ENCODE measurements around the gene PROS1.
A peak's percentile ranks its signal among the peaks of the same experiment; 100 is the strongest.
"Not testable (repeated sequence)": the region's sequence is repeated elsewhere in the genome, so short reads cannot be mapped to it uniquely, and the experiment has no call there.

The PROS1 gene

DNA sequence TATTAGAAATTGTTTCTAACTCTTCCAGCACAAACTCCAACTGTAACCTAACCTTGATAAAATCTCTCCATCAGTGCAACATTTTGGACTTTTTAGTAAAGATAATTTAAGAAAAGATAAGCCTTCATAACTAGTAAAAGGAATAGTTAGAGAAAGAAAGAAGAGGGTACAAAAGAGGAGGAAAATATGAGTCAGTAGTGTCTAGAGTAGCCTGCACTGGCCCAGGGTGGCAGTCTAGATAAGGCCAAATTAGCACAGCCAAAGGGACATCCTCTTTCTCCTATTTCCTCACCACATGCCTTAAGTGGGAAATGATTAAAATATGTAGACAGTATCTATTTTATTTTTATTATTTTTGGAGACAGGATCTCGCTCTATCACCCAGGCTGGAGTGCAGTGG is 3.7 kb downstream of the PROS1 start:
- DNase-seq (ENCODE audit: low read depth): no peak

DNA sequence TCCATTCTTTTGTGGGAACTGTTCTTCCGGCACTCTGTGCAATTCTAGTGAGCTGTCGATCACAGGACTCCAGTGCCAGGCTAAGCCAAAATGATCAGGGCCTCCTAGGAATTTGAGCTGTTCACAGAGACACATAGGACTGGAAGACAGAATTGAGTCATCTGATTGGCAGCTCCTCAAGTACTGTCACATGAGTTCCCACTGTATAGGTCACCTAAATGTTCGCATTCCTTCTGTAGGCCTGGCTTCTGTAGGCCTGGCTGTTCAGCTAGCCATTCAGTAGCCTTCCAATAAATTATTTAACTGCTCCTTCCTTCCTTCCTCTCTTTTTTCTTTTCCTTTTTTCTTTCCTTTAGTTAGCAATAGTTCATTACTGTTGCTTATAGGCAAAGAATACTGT is 4.3 kb downstream of the PROS1 start:
- DNase-seq (ENCODE audit: low read depth): peak; percentile 62

DNA sequence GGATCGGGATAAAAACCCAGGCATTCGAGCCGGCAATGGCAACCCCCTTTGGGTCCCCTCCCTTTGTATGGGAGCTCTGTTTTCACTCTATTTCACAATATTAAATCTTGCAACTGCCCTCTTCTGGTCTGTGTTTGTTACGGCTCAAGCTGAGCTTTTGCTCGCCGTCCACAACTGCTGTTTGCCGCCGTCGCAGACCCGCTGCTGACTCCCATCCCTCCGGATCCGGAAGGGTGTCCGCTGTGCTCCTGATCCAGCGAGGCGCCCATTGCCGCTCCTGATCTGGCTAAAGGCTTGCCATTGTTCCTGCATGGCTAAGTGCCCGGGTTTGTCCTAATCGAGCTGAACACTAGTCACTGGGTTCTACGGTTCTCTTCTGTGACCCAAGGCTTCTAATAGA is 8.6 kb downstream of the PROS1 start:
- not testable (repeated sequence) for DNase-seq (ENCODE audit: low read depth)

DNA sequence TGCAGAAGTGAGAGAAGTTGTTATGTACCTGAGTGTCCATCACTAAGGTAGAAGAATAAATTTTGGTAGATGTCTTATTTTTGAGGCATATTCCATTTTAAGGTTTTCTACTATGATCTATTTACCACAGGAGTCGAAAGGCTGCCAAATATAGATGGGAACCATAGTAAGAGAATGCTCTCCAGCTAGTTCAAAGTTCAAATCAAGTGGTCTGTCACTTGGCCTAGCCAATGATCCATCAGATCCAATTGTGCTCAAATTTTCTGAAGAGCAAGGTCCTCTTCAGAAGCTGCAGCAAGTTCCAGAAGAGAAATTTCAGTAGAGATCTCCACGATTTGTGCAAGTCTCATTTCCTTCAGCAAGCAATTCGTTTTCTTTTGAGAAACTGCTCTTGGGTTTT is 10.9 kb downstream of the PROS1 start:
- no peak for DNase-seq (ENCODE audit: low read depth)

DNA sequence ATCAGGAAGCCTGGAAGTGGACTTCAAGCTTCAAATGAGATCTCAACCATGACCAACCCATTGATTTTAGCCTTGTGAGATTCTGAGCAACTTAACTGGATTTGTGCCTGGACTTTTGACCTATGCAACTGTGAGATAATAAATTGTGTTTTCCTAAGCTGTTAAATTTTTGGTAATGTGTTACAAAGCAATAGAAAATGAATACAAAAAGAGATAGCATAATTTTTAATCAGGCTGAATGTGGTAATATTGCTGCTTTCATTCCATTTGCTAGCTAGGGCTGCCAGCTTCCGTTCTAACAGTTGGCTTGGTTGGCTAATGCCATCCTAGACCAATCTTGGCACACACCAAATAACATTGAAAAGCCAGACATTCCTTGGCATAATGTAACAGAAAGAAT is 12.2 kb downstream of the PROS1 start:
- no peak for DNase-seq (ENCODE audit: low read depth)

DNA sequence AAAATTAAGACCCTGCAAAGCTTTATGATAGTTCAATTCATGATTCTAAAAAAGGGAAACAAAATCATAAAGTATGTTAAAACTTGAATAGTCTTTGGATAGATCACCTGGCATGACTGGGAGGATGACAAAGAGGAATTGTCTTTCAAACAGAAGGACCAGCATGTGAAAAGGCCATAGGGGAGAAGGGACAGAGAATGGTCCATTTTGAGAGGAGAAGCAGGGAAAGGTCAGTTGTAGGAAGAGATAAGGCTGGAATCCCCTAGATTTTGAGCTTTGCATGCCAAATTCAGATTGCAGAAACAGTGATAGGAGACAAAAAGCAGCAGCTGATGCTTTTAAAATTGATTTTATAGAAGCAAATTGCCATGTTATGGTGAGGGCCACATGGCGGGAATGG is 12.7 kb downstream of the PROS1 start:
- DNase-seq (ENCODE audit: low read depth): no peak

DNA sequence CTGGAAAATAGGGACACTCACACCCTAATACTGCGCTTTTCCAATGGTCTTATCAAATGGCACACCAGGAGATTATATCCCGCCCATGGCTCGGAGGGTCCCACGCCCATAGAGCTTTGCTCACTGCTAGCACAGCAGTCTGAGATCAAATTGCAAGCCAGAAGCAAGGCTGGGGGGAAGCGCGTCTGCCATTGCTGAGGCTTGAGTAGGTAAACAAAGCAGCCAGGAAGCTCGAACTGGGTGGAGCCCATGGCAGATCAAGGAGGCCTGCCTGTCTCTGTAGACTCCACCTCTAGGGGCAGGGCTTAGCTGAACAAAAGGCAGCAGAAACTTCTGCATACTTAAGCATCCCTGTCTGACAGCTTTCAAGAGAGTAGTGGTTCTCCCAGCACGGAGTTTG is 23.7 kb downstream of the PROS1 start:
- not testable (repeated sequence) for DNase-seq (ENCODE audit: low read depth)

DNA sequence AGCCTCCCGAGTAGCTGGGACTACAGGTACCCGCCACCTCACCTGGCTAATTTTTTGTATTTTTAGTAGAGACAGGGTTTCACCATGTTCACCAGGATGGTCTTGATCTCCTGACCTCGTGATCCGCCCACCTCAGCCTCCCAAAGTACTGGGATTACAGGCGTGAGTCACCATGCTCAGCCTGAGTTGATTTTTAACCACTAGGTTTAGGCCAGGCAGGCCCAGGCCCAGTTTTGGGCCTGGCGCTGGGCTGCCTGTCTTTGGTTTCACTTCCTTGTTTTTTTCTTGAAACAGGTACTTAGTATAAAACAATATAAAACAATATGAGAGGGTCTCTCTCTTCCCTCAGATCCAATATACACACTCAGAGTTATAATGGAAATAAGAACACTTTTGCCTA is 36.2 kb downstream of the PROS1 start:
- not testable (repeated sequence) for DNase-seq (ENCODE audit: low read depth)

DNA sequence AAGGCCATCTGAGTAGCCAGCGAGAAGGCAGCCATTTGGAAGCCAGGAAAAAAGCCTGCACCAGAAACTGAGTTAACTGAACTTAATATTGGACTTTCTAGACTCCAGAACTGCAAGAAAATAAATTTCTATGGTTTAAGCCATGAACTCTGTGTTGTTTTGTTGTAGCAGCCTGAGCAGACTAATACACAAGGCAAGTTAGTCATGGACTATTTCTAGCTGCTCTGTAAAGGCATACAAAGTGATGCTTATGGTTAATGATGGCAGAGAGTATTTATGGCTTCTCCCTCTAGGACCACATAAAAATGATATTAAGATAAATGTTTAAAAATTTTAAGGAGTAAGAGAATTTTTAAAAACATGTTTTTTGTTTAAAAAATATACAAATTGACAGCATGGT is 37.1 kb downstream of the PROS1 start:
- no peak for DNase-seq (ENCODE audit: low read depth)

DNA sequence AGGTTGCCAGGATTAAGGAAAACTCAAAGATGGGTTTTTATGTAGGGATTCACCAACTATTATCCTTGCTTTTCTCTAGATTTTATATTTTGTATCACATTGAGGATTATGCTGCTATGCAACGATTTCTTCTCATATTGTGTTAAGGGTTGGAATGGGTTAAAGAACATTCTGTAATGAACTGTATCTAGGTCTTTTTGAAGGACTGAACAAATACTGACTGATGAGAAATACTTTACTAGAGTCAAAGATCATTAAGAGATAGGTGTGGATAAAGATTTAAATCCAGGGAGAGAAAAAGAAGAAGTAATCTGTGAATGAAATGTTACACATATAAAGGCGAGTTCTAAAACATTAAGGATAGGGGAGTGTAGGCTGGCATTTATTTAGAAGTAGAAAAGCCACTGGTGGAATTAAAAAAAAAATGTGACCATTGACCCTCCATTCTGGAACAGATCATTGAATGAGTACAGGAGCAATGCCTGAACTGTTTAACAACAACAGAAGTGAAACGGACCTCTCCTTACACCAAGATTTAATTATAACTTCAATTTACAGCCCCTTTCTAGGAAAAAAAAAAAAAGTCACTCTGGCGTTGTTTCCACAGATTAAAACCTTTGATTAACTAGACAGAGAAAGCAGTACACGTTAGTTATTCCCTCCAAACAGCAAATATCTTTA is 39.2 kb downstream of the PROS1 start:
- DNase-seq (ENCODE audit: low read depth): no peak

DNA sequence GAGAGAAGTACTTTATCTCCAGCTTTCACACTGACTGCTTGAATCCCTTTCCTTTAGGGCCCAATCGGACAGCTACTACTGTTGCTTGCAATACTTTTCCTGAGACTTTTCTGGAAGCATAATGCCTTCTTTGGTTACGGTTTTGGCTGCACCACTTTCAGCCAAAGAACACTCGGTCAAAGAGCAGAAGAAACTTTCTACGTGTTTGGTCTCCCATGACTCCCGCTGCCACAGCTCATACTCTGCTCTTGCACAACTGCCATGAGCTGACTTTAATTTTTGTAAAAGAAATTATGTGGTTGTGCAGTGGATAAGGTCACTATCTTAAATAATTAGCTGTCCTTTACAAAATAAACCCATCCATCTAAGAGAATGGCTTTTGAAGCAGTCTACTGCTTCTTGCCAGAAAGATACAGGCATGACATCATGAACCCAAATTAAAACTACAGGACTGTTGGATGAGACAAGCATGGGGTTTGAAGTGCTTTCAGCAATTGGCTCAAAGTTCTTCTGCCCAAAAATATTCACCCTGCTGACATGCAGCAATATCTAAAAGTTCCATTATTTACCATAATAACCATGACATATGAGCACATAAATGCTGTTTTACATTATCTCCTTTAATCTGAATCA is 42.0 kb downstream of the PROS1 start:
- no peak for DNase-seq (ENCODE audit: low read depth)

DNA sequence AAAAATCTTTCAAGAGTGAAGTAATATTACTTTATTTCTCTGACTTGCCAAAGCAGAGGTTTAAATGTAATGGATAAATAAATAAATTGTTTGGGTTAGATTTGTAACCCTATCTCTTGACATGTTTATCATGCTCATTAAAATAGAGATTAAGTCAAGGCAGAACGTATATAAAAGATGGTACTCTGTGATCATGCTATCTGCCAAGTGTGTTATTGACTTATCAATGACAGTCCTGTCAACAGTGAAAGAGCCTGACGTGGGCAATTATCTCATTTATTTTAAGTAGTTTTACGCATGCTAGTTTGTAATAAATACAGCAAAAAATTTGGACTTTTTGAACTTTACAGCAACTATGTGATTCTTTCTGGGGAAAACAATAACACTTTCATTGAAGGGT is 43.7 kb downstream of the PROS1 start:
- DNase-seq (ENCODE audit: low read depth): no peak

DNA sequence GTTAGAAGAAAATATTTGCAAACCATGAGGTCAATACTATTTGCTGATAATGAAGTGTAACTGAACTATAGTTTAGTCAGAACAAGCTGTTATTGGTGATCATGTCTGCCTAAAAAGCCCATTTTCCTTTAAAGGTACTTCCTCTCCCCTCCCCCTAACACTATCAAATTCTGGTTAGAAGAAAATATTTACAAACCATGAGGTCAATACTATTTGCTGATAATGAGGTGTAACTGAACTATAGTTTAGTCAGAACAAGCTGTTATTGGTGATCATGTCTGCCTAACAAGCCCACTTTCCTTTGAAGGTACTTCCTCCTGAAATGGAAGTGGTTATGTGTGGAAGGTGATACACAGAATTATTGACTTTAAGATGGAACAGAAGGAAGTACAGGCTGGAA is 46.9 kb downstream of the PROS1 start:
- DNase-seq (ENCODE audit: low read depth): no peak

DNA sequence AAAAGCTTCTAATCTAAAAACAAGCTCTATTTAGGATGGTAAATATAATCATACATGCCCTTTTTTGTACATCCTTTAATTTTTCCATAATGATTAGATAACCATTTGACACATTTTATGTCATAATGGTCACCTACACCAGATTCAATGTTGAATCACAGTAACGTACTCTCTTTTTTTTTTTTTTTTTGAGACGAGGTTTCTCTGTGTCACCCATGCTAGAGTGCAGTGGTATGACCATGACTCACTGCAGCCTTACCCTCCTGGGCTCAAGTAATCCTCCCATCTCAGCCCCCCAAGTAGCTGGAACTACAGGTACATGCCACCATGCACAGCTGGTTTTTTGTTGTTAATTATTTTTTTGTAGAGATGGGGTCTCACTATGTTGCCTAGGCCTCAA is 49.2 kb downstream of the PROS1 start:
- no peak for DNase-seq (ENCODE audit: low read depth)

DNA sequence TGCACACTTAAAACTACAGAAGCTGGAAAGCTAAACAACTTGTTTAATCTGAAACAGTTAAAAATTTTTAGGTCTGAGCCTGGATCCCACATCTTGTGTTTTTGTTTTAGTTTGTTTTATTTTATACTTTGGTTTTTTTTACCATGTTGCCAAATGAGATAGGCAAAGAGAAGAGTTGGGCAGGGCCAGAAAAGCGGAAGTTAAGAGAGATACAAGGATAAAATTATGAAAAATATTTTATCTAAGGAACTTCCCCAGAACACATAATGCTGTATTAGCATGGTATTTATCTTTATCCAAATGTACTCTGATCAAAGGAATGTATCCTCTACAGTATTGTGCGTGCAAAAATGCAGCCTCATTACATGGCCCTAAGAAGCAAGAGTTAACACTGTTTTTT is 50.7 kb downstream of the PROS1 start:
- no peak for DNase-seq (ENCODE audit: low read depth)

DNA sequence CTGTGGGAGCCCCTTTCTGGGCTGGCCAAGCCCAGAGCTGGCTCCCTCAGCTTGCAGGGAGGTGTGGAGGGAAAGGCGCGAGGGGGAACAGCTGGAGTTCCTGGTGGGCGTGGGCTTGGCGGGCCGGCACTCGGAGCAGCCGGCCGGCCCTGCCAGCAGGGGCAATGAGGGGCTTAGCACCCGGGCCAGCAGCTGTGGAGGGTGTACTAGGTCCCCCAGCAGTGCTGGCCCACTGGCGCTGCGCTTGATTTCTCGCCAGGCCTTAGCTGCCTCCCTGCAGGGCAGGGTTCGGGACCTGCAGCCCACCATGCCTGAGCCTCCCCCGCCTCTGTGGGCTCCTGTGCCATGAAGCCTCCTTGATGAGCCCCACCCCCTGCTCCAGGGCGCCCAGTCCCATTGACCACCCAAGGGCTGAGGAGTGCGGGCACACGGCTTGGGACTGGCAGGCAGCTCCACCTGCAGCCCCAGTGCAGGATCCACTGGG is 56.1 kb downstream of the PROS1 start:
- not testable (repeated sequence) for DNase-seq (ENCODE audit: low read depth)

DNA sequence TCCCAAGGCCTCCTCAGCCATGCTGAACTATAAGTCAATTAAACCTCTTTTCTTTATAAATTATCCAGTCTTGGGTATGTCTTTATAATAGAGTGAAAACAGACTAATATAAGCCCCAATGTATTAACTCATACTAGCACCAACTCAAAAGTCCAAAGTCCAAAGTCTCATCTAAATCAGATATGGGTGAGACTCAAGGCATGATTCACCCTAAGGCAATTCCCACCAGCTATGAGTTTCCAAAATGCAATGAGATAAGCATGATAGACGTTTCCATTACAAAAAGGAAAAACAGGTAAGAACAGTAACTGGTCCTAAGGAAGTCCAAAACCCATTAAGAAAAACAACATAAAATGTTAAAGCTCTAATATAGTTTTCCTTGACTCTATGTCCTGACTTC is 60.1 kb downstream of the PROS1 start:
- not testable (repeated sequence) for DNase-seq (ENCODE audit: low read depth)

DNA sequence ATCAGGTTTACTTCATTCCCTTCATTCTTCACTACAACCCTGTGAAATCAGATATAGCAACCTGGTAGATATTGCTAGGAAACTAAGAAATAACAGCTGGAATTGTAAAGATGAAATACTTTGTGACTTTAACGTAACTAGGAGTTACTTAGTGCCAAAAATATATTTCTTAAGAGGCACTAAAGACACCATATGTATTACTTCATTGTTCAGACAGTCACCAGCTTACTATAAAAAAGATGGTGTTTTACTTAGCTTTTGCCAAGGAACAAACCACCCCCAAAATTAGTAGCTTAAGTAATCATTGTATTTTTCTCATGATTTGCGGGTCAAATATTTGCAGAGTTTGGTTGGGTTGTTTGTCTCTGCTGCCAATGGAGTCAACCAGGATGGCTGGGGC is 62.5 kb downstream of the PROS1 start:
- no peak for DNase-seq (ENCODE audit: low read depth)

DNA sequence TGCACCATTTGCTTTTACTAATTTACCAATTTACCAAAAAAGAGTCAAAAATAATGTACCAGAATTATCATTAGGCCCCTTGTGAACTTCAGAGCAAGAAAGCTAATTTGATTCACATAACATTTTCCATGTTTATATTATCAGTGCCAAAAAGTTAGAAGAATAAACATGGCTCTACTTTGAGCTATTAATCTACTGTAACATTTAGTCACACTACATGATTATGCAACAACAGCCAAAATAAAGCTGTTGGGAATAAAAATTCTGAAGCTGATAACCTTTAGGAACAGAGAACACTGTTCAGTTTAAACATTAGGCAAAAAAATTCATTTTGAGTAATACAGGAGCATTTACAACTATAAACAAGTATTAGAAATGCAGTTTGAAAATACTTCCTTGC is 63.6 kb downstream of the PROS1 start:
- DNase-seq (ENCODE audit: low read depth): no peak

DNA sequence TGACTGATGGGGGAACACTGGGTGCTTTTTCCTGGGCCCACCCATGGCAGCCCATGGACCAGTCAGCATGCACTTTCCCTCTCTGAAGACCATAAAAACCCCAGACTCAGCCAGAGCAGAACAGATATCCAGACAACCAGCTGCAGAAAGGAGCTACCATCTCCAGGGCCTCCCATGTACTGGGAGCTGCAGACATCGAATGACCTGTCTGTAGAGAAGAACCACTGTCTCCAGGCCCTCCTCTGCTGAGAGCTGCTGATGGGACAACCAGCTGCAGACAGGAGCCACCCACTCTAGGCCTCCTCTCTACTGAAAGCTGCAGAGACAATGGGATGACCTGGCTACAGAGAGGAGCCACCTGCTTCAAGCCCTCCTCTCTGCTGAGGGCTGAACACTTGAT is 66.6 kb downstream of the PROS1 start:
- no peak for DNase-seq (ENCODE audit: low read depth)

DNA sequence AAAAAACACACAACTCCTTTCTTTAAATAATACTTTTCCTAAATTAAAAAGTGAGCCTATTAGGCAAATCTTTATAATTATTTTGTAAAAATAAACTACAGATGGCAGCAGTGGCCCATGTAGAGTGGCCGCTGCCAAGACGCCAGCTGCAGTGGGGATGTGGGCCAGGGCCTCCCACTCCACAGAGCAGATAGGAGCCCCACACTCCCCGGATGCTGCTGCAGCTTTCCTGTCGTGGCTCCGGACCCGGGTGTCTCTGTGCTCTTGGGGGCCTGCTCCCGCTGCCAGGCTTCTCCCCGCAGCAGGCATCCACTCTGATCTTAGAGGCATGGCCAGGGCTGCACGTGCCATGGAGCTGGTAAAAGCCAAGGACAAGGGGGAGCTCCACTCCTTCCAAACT is 67.5 kb downstream of the PROS1 start:
- DNase-seq (ENCODE audit: low read depth): no peak

DNA sequence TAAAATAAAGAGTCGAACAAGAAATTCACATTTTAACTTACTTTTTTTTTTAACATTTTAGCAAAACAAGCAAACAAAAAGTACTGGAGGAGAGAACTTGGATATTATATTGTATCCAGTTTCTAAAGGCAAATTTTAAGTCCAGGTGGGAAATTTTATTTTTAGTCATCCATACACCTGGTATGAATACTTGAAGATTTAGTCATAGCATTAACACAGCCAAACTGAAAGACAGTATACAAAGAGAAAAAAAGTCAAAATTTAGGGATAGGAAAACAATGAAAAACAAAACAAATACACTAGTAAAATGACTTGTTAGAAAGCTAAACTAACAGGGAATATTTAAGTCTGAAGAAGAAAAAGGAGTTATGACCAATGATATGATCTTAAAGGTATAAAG is 69.1 kb downstream of the PROS1 start:
- DNase-seq (ENCODE audit: low read depth): no peak

DNA sequence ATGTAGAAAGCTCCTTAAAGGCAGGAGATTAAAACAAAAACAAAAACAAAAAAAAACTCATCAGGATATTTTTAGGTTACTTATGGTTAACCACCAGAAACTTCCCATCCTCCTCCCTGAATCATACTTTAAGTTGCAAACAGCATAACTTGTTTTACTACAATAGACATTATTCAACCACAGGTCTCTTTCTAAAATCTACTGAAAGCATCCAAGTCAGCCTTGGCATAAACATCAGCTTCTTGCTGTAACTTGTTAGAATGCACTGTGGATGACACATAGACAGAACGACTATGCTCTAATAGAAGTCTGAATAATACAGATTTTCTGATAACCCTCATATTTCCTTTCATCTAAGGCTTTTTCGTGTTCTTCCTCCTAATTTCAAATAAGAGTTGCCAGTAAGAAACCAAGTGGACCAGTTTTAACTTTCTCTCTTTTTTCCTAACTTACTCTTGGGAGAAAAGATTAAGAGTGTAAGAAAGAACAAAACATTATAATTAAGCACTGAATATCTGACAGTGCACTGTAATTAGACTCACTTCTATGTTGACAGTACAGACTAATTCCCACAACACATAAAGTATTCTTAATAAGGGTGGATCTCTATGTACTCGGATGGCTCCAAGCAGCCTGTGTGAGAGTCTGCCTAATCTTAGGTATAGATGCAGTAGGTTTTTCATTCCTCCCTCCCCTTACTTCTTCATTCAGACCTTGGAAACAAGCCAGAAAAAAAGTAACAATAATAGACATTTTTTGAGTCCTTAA is 95.3 kb downstream of the PROS1 start:
- DNase-seq (ENCODE audit: low read depth): not testable (repeated sequence)

All from HS-27A (cell line).